ENCODE measurements around the gene CELA3B. TPM values are rescaled to one million over a fixed set of nuclear protein-coding genes. Genes with fewer than 3 reads are reported as not detected.
A peak's percentile ranks its signal among the peaks of the same experiment; 100 is the strongest.
"Not testable (repeated sequence)": the region's sequence is repeated elsewhere in the genome, so short reads cannot be mapped to it uniquely, and the experiment has no call there.

CELA3B gene
- total RNA-seq, 1 experiment from 2014 or later = not detected

- not testable (repeated sequence) for DNase-seq (ENCODE audit: low read depth)
Observed at GRCh38 chr1:21942959-21943640, 33.7 kb upstream of the CELA3B start.

- DNase-seq (ENCODE audit: low read depth) = no peak
Observed at GRCh38 chr1:21944733-21945073, 32.1 kb upstream of the CELA3B start.

- DNase-seq (ENCODE audit: low read depth) = no peak
Observed at GRCh38 chr1:21946836-21947587, 29.8 kb upstream of the CELA3B start.

GRCh38 chr1:21950734-21951133 lies 26.1 kb upstream of the CELA3B start:
- no peak for DNase-seq (ENCODE audit: low read depth)

GRCh38 chr1:21951226-21951870 lies 25.5 kb upstream of the CELA3B start:
- DNase-seq (ENCODE audit: low read depth) = no peak

GRCh38 chr1:21952786-21953520 lies 23.9 kb upstream of the CELA3B start:
- no peak for DNase-seq (ENCODE audit: low read depth)

- no peak for DNase-seq (ENCODE audit: low read depth)
Observed at GRCh38 chr1:21955058-21955457, 21.8 kb upstream of the CELA3B start.

GRCh38 chr1:21955501-21956281 lies 21.1 kb upstream of the CELA3B start:
- no peak for DNase-seq (ENCODE audit: low read depth)

GRCh38 chr1:21956720-21957552 lies 19.9 kb upstream of the CELA3B start:
- peak; percentile 63 for DNase-seq (ENCODE audit: low read depth)

GRCh38 chr1:21961337-21961736 lies 15.5 kb upstream of the CELA3B start:
- DNase-seq (ENCODE audit: low read depth) = no peak

- DNase-seq (ENCODE audit: low read depth) = no peak
Observed at GRCh38 chr1:21961799-21962198, 15.0 kb upstream of the CELA3B start.

GRCh38 chr1:21963477-21964217 lies 13.2 kb upstream of the CELA3B start:
- peak; percentile 66 for DNase-seq (ENCODE audit: low read depth)

- peak; percentile 47 for DNase-seq (ENCODE audit: low read depth)
Observed at GRCh38 chr1:21966247-21967000, 10.4 kb upstream of the CELA3B start.

GRCh38 chr1:21967216-21967615 lies 9.6 kb upstream of the CELA3B start:
- DNase-seq (ENCODE audit: low read depth) = not testable (repeated sequence)

GRCh38 chr1:21969066-21969465 lies 7.8 kb upstream of the CELA3B start:
- DNase-seq (ENCODE audit: low read depth) = not testable (repeated sequence)

GRCh38 chr1:21970523-21970922 lies 6.3 kb upstream of the CELA3B start:
- DNase-seq (ENCODE audit: low read depth) = not testable (repeated sequence)

GRCh38 chr1:21972973-21973441 lies 3.8 kb upstream of the CELA3B start:
- DNase-seq (ENCODE audit: low read depth) = not testable (repeated sequence)

GRCh38 chr1:21973948-21974347 lies 2.9 kb upstream of the CELA3B start:
- not testable (repeated sequence) for DNase-seq (ENCODE audit: low read depth)

- DNase-seq (ENCODE audit: low read depth) = not testable (repeated sequence)
Observed at GRCh38 chr1:21974699-21975098, 2.1 kb upstream of the CELA3B start.

Data from RPMI7951 (cell line).